ENCODE measurements around the gene DNAI4. TPM values are rescaled to one million over a fixed set of nuclear protein-coding genes. Genes with fewer than 3 reads are reported as not detected.
"Not testable (repeated sequence)": the region's sequence is repeated elsewhere in the genome, so short reads cannot be mapped to it uniquely, and the experiment has no call there.

The DNAI4 gene
- total RNA-seq, 4 donors from 2014 or later, result 0.29 to 4.8 (median 0.35) TPM; not detected in 1

DNA sequence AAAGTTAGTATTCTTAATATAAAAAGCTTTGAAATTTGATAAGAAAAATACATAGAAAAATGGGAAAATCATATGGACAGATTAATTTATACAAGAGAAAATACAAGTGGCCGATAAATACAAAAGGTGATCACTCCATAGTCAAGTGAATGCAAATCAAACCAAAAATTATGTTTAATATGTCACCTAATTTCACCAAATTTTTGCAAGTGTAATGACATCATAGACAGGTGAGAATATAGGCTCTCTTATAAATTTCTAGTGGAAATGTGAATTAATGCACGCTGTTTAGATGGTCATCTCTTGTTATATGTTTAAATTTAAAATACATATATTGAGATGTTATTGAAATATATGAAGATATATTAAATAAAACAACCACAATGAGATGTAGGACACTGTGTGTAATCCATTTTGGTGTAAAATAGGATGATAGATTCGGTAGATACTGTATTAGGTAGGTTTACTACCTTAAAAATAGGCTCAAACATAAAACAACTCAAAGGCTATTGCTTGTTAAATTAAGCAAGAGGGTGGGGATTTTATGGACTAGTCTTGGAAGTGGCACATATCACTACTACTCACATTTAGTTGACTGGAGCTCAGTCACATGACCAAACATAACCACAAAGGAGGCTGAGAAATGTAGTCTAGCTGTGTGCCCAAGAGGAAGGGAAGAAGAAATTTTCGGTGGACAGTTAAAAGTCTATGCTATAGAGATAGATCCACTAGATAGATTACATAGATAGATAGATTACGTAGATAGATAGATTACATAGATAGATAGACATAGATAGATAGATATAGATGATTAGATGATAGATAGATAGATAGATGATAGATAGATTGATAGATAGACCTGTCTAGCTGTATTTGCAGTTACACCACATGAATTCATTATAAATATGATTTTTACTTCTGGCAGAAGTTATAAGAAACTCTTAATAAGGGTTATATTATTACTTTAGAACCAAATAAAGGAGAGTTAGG lies 132.7 kb downstream of the DNAI4 start:
- TF ChIP-seq POLR2A (IDR thresholded peaks at IDR 0.05), result no peak
- TF ChIP-seq, protein P1, sequence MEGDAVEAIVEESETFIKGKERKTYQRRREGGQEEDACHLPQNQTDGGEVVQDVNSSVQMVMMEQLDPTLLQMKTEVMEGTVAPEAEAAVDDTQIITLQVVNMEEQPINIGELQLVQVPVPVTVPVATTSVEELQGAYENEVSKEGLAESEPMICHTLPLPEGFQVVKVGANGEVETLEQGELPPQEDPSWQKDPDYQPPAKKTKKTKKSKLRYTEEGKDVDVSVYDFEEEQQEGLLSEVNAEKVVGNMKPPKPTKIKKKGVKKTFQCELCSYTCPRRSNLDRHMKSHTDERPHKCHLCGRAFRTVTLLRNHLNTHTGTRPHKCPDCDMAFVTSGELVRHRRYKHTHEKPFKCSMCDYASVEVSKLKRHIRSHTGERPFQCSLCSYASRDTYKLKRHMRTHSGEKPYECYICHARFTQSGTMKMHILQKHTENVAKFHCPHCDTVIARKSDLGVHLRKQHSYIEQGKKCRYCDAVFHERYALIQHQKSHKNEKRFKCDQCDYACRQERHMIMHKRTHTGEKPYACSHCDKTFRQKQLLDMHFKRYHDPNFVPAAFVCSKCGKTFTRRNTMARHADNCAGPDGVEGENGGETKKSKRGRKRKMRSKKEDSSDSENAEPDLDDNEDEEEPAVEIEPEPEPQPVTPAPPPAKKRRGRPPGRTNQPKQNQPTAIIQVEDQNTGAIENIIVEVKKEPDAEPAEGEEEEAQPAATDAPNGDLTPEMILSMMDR (IDR thresholded peaks at IDR 0.05), result no peak
- 79 to 83% methylated on average over 5 of the region's 5 CpGs for WGBS, 2 donors

DNA sequence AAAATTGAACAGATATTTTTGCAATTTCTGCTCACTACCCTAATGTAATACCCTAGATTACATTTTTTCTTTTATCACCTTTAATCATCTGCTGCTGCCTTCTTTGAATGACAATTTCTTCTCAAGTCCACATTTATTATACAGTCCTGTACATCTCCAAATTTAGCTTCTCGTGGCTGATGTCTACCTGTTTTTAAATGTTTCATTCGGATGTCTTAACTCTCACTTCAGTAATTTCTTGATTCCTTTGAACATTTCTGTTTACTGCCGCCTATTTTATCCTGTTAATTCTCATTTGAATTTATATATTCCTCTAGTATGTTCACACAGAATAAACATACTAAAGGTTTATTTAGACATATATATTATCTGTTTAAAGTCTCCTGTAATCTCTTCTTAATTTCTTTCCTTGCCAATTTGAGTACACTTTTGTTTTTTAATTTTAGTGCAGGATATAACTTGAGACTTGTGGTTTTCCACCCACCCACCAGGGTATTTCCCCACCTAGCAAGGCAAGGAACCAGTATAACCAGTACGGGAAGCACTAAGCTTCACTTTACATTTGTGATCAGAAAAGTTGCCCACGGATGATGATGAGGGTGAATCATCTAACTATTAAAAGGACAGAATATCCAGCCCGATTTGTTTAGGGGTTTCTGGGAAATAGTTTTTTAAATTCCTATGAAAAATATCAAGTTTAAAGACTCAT lies 136.3 kb downstream of the DNAI4 start:
- WGBS, 2 donors, result 28 to 39% methylated on average over 6 of the region's 6 CpGs
- H3K27ac ChIP-seq, result no peak overlapping the region

More for the DNA sequence above, 132.7 kb downstream of the DNAI4 start:
- H3K27me3 ChIP-seq, result no peaks in the 10 kb centered on the region
- H3K9me3 ChIP-seq, result no peaks in the 10 kb centered on the region
- DNase-seq, result no peak
- intact Hi-C loops (cut with DNase I), result no loop called here
- no peaks in the 10 kb centered on the region for H3K36me3 ChIP-seq
- H3K4me3 ChIP-seq, result no peak overlapping the region
- H3K27ac ChIP-seq, result no peak overlapping the region
- peaks cover 0 to 6% (median 0%) of the 10 kb centered on the region in 3 donors for H3K4me1 ChIP-seq

DNA sequence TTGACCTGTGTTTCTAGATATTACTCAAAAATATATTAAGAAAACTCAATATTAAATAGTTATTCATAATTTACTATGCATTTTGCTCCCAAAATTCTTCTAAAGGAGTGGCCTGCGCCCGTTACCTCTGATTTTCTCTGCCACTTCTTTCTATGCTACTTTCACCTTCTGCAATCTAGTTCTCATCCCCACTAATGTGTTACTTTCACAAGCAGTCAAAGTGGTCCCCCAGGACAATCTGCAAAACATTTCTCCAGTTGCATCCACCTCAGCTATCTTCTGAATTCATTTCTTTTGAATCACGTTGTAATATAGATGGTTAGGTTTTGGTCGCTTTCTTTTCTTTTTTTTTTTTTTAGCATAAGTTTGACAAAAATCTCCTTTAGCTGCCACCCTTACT lies 137.0 kb downstream of the DNAI4 start:
- WGBS, 2 donors, result 73 to 88% methylated on average over 4 of the region's 4 CpGs
- H3K36me3 ChIP-seq, result no peaks in the 10 kb centered on the region
- H3K27me3 ChIP-seq, result no peaks in the 10 kb centered on the region
- DNase-seq, result no peak
- H3K9me3 ChIP-seq, result no peaks in the 10 kb centered on the region
- peaks cover 0 to 6% (median 0%) of the 10 kb centered on the region in 3 donors for H3K4me1 ChIP-seq
- no peak overlapping the region for H3K4me3 ChIP-seq
- no peak overlapping the region for H3K27ac ChIP-seq
- intact Hi-C loops (cut with DNase I), result no loop called here
- TF ChIP-seq, protein P1 (IDR thresholded peaks at IDR 0.05), result no peak
- no peak for TF ChIP-seq POLR2A (IDR thresholded peaks at IDR 0.05)

More for the DNA sequence above, 136.3 kb downstream of the DNAI4 start:
- Histone ChIP-seq H3K4me3 (no peak overlapping the region), H3K36me3 (no peaks in the 10 kb centered on the region), H3K27me3 (no peaks in the 10 kb centered on the region), H3K9me3 (no peaks in the 10 kb centered on the region), H3K4me1 (peaks cover 0 to 6% (median 0%) of the 10 kb centered on the region in 3 donors)
- intact Hi-C loops (cut with DNase I), result no loop called here
- no peak for DNase-seq
- TF ChIP-seq, protein P1 (IDR thresholded peaks at IDR 0.05), result no peak
- no peak for TF ChIP-seq POLR2A (IDR thresholded peaks at IDR 0.05)

DNA sequence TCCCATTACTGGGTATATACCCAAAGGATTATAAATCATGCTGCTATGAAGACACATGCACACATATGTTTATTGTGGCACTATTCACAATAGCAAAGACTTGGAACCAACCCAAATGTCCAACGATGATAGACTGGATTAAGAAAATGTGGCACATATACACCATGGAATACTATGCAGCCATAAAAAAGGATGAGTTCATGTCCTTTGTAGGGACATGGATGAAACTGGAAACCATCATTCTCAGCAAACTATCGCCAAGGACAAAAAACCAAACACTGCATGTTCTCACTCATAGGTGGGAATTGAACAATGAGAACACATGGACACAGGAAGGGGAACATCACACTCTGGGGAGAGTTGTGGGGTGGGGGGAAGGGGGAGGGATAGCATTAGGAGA lies 138.9 kb downstream of the DNAI4 start:
- H3K4me1 ChIP-seq; intact Hi-C loops (cut with DNase I); H3K36me3 ChIP-seq; H3K27me3 ChIP-seq; H3K9me3 ChIP-seq; H3K4me3 ChIP-seq; DNase-seq; H3K27ac ChIP-seq: not testable (repeated sequence)
- WGBS, 2 donors, result 83 to 86% methylated on average over 1 to 2 of the region's 2 CpGs

DNA sequence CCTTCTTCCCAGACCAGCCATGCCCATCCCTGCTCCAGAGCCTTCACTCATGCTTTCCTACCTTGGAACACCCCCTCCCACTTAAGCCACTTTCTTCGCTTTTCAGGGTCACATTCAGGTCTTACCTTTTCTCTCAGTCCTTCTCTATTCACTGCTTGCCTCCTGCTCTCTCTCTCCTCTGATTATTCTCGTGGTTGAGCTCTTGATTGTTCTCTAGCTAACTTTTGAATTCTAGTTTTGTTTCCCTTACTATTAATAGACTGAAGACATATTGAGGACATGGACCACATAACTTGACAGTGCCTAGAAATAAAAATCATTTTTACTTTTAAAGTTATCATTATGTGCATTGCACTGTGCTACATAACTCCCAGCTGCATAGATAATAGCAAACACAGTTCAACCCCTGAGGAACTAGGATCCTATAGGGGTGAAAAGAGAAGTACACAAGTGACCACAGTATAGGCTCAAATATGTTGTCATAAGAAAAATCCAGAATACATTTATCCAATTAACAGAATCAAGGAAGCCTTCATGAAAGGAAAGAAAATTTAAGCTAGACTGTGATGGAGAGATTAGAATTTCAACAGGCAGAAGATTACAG lies 145.1 kb downstream of the DNAI4 start:
- no peaks in the 10 kb centered on the region for H3K36me3 ChIP-seq
- WGBS, 2 donors, result 66 to 67% methylated on average over 2 of the region's 2 CpGs
- intact Hi-C loops (cut with DNase I), result no loop called here

More for the DNA sequence above, 145.1 kb downstream of the DNAI4 start:
- no peak for DNase-seq
- H3K27ac ChIP-seq, result no peak overlapping the region
- TF ChIP-seq, protein P1 (IDR thresholded peaks at IDR 0.05), result no peak
- no peak for TF ChIP-seq POLR2A (IDR thresholded peaks at IDR 0.05)
- no peaks in the 10 kb centered on the region for H3K9me3 ChIP-seq
- H3K4me3 ChIP-seq, result no peak overlapping the region
- no peaks in the 10 kb centered on the region for H3K27me3 ChIP-seq
- no peaks in the 10 kb centered on the region for H3K4me1 ChIP-seq

Data from esophagus squamous epithelium (tissue), 5 donors.